Measurements from ENCODE around the gene ITM2B.
A peak's percentile ranks its signal among the peaks of the same experiment; 100 is the strongest.
"Not testable (repeated sequence)": the region's sequence is repeated elsewhere in the genome, so short reads cannot be mapped to it uniquely, and the experiment has no call there.

Gene ITM2B

GRCh38 chr13:48230541-48230940, 2.5 kb upstream of the ITM2B start:
- DNase-seq: no peak

- DNase-seq: no peak
These were observed 1.9 kb upstream of the ITM2B start for GRCh38 chr13:48231080-48231479.

- no peak for DNase-seq
These were observed 1.1 kb upstream of the ITM2B start for GRCh38 chr13:48231933-48232332.

GRCh38 chr13:48232420-48233045, 473 bp upstream of the ITM2B start:
- DNase-seq: peak; percentile 48

GRCh38 chr13:48233889-48234488, 983 bp downstream of the ITM2B start:
- no peak for DNase-seq

GRCh38 chr13:48234566-48235340, 1.7 kb downstream of the ITM2B start:
- no peak for DNase-seq

- no peak for DNase-seq
These were observed 2.5 kb downstream of the ITM2B start for GRCh38 chr13:48235341-48236135.

GRCh38 chr13:48236528-48237353, 3.7 kb downstream of the ITM2B start:
- no peak for DNase-seq

GRCh38 chr13:48239369-48239768, 6.4 kb downstream of the ITM2B start:
- DNase-seq: not testable (repeated sequence)

- no peak for DNase-seq
These were observed 8.6 kb downstream of the ITM2B start for GRCh38 chr13:48241651-48242050.

- DNase-seq: no peak
These were observed 9.7 kb downstream of the ITM2B start for GRCh38 chr13:48242677-48243076.

- no peak for DNase-seq
These were observed 11.2 kb downstream of the ITM2B start for GRCh38 chr13:48244159-48244558.

- DNase-seq: no peak
These were observed 13.1 kb downstream of the ITM2B start for GRCh38 chr13:48246102-48246501.

GRCh38 chr13:48249018-48249417, 16.0 kb downstream of the ITM2B start:
- DNase-seq: no peak

- DNase-seq: peak; percentile 56
These were observed 18.6 kb downstream of the ITM2B start for GRCh38 chr13:48251611-48252081.

GRCh38 chr13:48252176-48252575, 19.2 kb downstream of the ITM2B start:
- no peak for DNase-seq

GRCh38 chr13:48253849-48254248, 20.8 kb downstream of the ITM2B start:
- no peak for DNase-seq

- no peak for DNase-seq
These were observed 22.1 kb downstream of the ITM2B start for GRCh38 chr13:48255090-48255489.

GRCh38 chr13:48255954-48256353, 22.9 kb downstream of the ITM2B start:
- DNase-seq: no peak

GRCh38 chr13:48258002-48258401, 25.0 kb downstream of the ITM2B start:
- no peak for DNase-seq

GRCh38 chr13:48258430-48258829, 25.4 kb downstream of the ITM2B start:
- no peak for DNase-seq

GRCh38 chr13:48260970-48261369, 28.0 kb downstream of the ITM2B start:
- no peak for DNase-seq
